ENCODE data around the gene RAB11A. TPM values are rescaled to one million over a fixed set of nuclear protein-coding genes. Genes with fewer than 3 reads are reported as not detected.

The RAB11A gene
- total and polyA plus RNA-seq, 8 donors, result 129 to 360 (median 183) TPM

- WGBS, 5 donors, result 18 to 56% (median 28%) methylated on average over 1 of the region's 1 CpG
- no peak for DNase-seq
- intact Hi-C loops (cut with DNase I; ENCODE audit: low total_unique reads), result no loop called here
Observed at GRCh38 chr15:65936282-65936681, 67.0 kb downstream of the RAB11A start.

GRCh38 chr15:65937054-65937453, 67.8 kb downstream of the RAB11A start:
- intact Hi-C loops (cut with DNase I; ENCODE audit: low total_unique reads), result no loop called here
- Histone ChIP-seq H3K4me3 (no peak overlapping the region), H3K4me1 (peaks cover 11 to 20% (median 15%) of the 10 kb centered on the region in 4 donors), H3K9me3 (no peaks in the 10 kb centered on the region), H3K27ac (no peak overlapping the region), H3K36me3 (no peaks in the 10 kb centered on the region), H3K27me3 (no peaks in the 10 kb centered on the region)
- TF ChIP-seq POLR2AphosphoS5 (IDR thresholded peaks at IDR 0.05) (no peak), POLR2A (IDR thresholded peaks at IDR 0.05) (no peak)
- no peak for DNase-seq
- WGBS, 5 donors, result 89 to 96% (median 92%) methylated on average over 3 of the region's 3 CpGs

More at GRCh38 chr15:65936282-65936681, 67.0 kb downstream of the RAB11A start:
- Histone ChIP-seq H3K27me3 (no peaks in the 10 kb centered on the region), H3K4me3 (no peak overlapping the region), H3K4me1 (peaks cover 11 to 20% (median 15%) of the 10 kb centered on the region in 4 donors), H3K9me3 (no peaks in the 10 kb centered on the region), H3K27ac (no peak overlapping the region), H3K36me3 (no peaks in the 10 kb centered on the region)
- TF ChIP-seq POLR2AphosphoS5 (IDR thresholded peaks at IDR 0.05) (no peak), EP300 (IDR thresholded peaks at IDR 0.05) (no peak), POLR2A (IDR thresholded peaks at IDR 0.05) (no peak), CTCF (IDR thresholded peaks at IDR 0.05) (no peak)

GRCh38 chr15:65937476-65937875, 68.2 kb downstream of the RAB11A start:
- TF ChIP-seq CTCF (IDR thresholded peaks at IDR 0.05), result no peak
- no peak for TF ChIP-seq POLR2A (IDR thresholded peaks at IDR 0.05)
- no peak for TF ChIP-seq EP300 (IDR thresholded peaks at IDR 0.05)
- TF ChIP-seq POLR2AphosphoS5 (IDR thresholded peaks at IDR 0.05), result no peak
- Histone ChIP-seq H3K27me3 (no peaks in the 10 kb centered on the region), H3K36me3 (no peaks in the 10 kb centered on the region), H3K4me1 (peaks cover 11 to 20% (median 15%) of the 10 kb centered on the region in 4 donors), H3K27ac (no peak overlapping the region), H3K9me3 (no peaks in the 10 kb centered on the region), H3K4me3 (no peak overlapping the region)
- intact Hi-C loops (cut with DNase I; ENCODE audit: low total_unique reads), result no loop called here
- WGBS, 5 donors, result 83 to 100% (median 93%) methylated on average over 1 of the region's 1 CpG
- DNase-seq, result peak in 1 of 2 donors; percentile 67

- no peaks in the 10 kb centered on the region for H3K36me3 ChIP-seq
- intact Hi-C loops (cut with DNase I; ENCODE audit: low total_unique reads), result no loop called here
- H3K4me3 ChIP-seq, result no peak overlapping the region
- 86 to 95% (median 89%) methylated on average over 4 of the region's 4 CpGs for WGBS, 5 donors
- no peaks in the 10 kb centered on the region for H3K27me3 ChIP-seq
- H3K27ac ChIP-seq, result no peak overlapping the region
- peaks cover 11 to 20% (median 15%) of the 10 kb centered on the region in 4 donors for H3K4me1 ChIP-seq
- no peaks in the 10 kb centered on the region for H3K9me3 ChIP-seq
- DNase-seq, result no peak
- TF ChIP-seq CTCF (IDR thresholded peaks at IDR 0.05), result no peak
- no peak for TF ChIP-seq POLR2A (IDR thresholded peaks at IDR 0.05)
- TF ChIP-seq EP300 (IDR thresholded peaks at IDR 0.05), result no peak
- no peak for TF ChIP-seq POLR2AphosphoS5 (IDR thresholded peaks at IDR 0.05)
Observed at GRCh38 chr15:65938604-65939003, 69.3 kb downstream of the RAB11A start.

- TF ChIP-seq POLR2AphosphoS5 (IDR thresholded peaks at IDR 0.05) (peak in 2 of 3 donors; percentile 9 to 21), POLR2A (IDR thresholded peaks at IDR 0.05) (no peak)
- Histone ChIP-seq H3K27me3 (no peaks in the 10 kb centered on the region), H3K27ac (peak overlapping the region; percentile 20 to 68 (median 44)), H3K36me3 (no peaks in the 10 kb centered on the region), H3K4me3 (no peak overlapping the region), H3K4me1 (peaks cover 11 to 20% (median 15%) of the 10 kb centered on the region in 4 donors), H3K9me3 (no peaks in the 10 kb centered on the region)
- DNase-seq, result peak; percentile 52 to 66
- intact Hi-C loops (cut with DNase I; ENCODE audit: low total_unique reads), result no loop called here
- 39 to 61% (median 50%) methylated on average over 10 of the region's 10 CpGs for WGBS, 5 donors
Observed at GRCh38 chr15:65939901-65940617, 70.8 kb downstream of the RAB11A start.
